ENCODE measurements around the gene ZNF532.

ZNF532 gene

DNA sequence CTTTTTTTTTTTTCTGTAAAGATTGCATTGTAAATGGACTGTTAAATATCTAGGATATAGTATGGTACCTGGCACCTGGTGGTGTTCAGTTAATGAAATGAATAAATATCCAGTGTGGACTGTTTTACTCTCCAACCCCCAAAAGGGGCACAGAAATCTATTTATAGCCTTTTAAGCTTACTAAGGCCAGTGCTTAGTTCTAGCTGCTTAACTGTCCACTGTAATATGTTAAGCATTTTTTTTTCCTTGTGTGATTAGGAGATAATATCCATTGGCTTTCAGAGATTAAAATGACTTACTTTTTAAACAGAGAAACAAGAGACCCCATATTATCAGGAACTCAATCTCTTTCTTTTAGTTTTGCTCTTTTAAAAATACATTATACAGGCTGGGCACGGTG is 84.4 kb downstream of the ZNF532 start:
- no peaks in the 10 kb centered on the region for H3K79me2 ChIP-seq (ENCODE audit: low read length)
- H3K9me3 ChIP-seq (ENCODE audit: insufficient read depth, low read length), result no peaks in the 10 kb centered on the region
- no peak overlapping the region for H3K4me2 ChIP-seq (ENCODE audit: low read length)
- H3K4me3 ChIP-seq (ENCODE audit: low read length), result no peak overlapping the region
- H2AFZ ChIP-seq (ENCODE audit: low read depth, low read length), result no peak overlapping the region
- H3K36me3 ChIP-seq (replicated peaks; ENCODE audit: low read depth, low read length), result peaks cover 66% of the 10 kb centered on the region
- peaks cover 44% of the 10 kb centered on the region for H3K4me1 ChIP-seq (ENCODE audit: low read length)
- no peak overlapping the region for H3K27ac ChIP-seq (ENCODE audit: low read length)
- H4K20me1 ChIP-seq (ENCODE audit: insufficient read depth, low read length), result no peaks in the 10 kb centered on the region
- no peak for TF ChIP-seq EZH2phosphoT487 (IDR thresholded peaks at IDR 0.05; ENCODE audit: low read depth)
- TF ChIP-seq, protein P1, sequence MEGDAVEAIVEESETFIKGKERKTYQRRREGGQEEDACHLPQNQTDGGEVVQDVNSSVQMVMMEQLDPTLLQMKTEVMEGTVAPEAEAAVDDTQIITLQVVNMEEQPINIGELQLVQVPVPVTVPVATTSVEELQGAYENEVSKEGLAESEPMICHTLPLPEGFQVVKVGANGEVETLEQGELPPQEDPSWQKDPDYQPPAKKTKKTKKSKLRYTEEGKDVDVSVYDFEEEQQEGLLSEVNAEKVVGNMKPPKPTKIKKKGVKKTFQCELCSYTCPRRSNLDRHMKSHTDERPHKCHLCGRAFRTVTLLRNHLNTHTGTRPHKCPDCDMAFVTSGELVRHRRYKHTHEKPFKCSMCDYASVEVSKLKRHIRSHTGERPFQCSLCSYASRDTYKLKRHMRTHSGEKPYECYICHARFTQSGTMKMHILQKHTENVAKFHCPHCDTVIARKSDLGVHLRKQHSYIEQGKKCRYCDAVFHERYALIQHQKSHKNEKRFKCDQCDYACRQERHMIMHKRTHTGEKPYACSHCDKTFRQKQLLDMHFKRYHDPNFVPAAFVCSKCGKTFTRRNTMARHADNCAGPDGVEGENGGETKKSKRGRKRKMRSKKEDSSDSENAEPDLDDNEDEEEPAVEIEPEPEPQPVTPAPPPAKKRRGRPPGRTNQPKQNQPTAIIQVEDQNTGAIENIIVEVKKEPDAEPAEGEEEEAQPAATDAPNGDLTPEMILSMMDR (IDR thresholded peaks at IDR 0.05; ENCODE audit: low read depth, low read length), result no peak
- H3K9ac ChIP-seq (ENCODE audit: low read length), result no peak overlapping the region
- H3K27me3 ChIP-seq (ENCODE audit: low read depth, low read length), result no peaks in the 10 kb centered on the region

DNA sequence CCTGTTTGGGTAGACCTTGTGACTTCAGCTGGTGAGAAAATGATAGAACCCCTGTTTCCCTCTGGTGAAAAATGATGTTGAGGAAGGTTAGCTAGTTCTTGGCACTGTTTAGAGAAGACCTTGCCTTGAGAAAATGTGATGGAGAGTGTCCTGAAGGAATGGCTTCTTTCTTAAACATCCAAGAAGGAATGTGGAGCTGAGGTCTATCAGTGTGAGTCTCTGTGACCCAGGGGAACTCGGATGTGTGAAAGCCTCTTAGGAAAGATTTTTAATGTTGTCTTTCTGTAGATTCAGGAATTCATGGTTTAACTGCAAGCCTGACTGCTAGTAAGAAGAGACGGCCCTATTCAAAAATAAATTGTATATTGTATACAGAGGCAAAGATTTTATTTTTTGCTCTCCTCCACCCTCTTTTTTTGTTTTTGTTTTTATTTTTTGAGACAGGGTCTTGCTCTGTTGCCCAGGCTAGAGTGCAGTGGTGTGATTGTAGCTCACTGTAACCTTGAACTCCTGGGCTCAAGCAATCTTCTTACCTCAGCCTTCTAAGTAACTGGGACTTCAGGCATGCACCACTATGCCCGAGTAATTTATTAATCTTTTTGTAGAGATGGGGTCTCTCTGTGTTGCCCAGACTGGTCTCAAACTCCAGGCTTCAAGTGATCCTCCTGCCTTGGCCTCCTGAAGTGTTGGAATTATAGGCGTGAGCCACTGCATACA is 87.5 kb downstream of the ZNF532 start:
- H3K4me1 ChIP-seq (ENCODE audit: low read length), result peaks cover 35% of the 10 kb centered on the region
- peaks cover 72% of the 10 kb centered on the region for H3K36me3 ChIP-seq (replicated peaks; ENCODE audit: low read depth, low read length)
- no peaks in the 10 kb centered on the region for H3K9me3 ChIP-seq (ENCODE audit: insufficient read depth, low read length)
- H3K4me3 ChIP-seq (ENCODE audit: low read length), result no peak overlapping the region
- peak overlapping the region; percentile 3; the same call in 1 of the 2 replicates for H3K4me2 ChIP-seq (ENCODE audit: low read length)
- H3K27ac ChIP-seq (ENCODE audit: low read length), result peak overlapping the region; percentile 21
- H3K27me3 ChIP-seq (ENCODE audit: low read depth, low read length), result no peaks in the 10 kb centered on the region
- H2AFZ ChIP-seq (ENCODE audit: low read depth, low read length), result no peak overlapping the region
- H4K20me1 ChIP-seq (ENCODE audit: insufficient read depth, low read length), result no peaks in the 10 kb centered on the region
- H3K79me2 ChIP-seq (ENCODE audit: low read length), result no peaks in the 10 kb centered on the region
- no peak overlapping the region for H3K9ac ChIP-seq (ENCODE audit: low read length)
- no peak for TF ChIP-seq EZH2phosphoT487 (IDR thresholded peaks at IDR 0.05; ENCODE audit: low read depth)
- TF ChIP-seq, protein P1 (IDR thresholded peaks at IDR 0.05; ENCODE audit: low read depth, low read length), result no peak

DNA sequence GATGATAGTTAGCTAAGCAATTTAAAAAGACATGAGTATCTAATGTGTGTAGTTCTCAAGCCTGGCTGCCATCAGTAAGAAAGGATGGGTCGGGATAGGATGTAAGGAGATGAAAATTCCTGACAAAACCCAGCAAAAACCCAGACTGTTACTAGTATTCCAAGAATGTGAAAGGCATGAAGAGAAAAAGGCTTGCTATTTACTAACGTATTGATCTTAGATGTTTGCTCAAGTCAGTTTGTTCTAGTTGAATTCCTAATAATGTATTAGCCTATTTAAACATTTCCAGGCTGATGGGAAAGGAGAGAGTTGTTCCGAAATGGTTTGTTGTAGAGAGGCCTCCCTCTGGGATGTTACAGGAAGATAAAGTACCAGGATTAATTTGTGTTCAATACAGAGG is 88.2 kb downstream of the ZNF532 start:
- H2AFZ ChIP-seq (ENCODE audit: low read depth, low read length), result no peak overlapping the region
- no peaks in the 10 kb centered on the region for H3K9me3 ChIP-seq (ENCODE audit: insufficient read depth, low read length)
- H3K4me2 ChIP-seq (ENCODE audit: low read length), result no peak overlapping the region
- H3K9ac ChIP-seq (ENCODE audit: low read length), result no peak overlapping the region
- no peak overlapping the region for H3K4me3 ChIP-seq (ENCODE audit: low read length)
- H4K20me1 ChIP-seq (ENCODE audit: insufficient read depth, low read length), result no peaks in the 10 kb centered on the region
- peaks cover 36% of the 10 kb centered on the region for H3K4me1 ChIP-seq (ENCODE audit: low read length)
- peaks cover 65% of the 10 kb centered on the region for H3K36me3 ChIP-seq (replicated peaks; ENCODE audit: low read depth, low read length)
- no peaks in the 10 kb centered on the region for H3K27me3 ChIP-seq (ENCODE audit: low read depth, low read length)
- no peak for TF ChIP-seq EZH2phosphoT487 (IDR thresholded peaks at IDR 0.05; ENCODE audit: low read depth)
- TF ChIP-seq, protein P1 (IDR thresholded peaks at IDR 0.05; ENCODE audit: low read depth, low read length), result no peak
- H3K27ac ChIP-seq (ENCODE audit: low read length), result no peak overlapping the region
- no peaks in the 10 kb centered on the region for H3K79me2 ChIP-seq (ENCODE audit: low read length)

DNA sequence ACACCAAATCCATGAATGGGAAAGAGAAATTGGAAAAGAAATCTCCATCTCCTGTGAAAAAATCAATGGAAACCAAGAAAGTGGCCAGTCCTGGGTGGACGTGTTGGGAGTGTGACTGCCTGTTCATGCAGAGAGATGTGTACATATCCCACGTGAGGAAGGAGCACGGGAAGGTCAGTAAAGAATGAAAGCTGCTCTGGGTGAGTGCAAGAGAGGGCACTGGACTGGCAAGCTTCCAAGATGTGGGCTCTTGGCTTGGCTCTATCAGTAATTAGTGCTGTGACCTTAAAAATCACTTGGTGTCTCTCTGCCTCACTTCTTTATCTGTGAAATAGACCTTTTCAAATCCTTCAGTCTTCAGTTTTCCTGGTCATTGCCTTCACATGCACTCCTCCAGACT is 89.0 kb downstream of the ZNF532 start:
- Histone ChIP-seq H3K36me3 (replicated peaks; ENCODE audit: low read depth, low read length) (peaks cover 64% of the 10 kb centered on the region), H3K27me3 (ENCODE audit: low read depth, low read length) (no peaks in the 10 kb centered on the region), H2AFZ (ENCODE audit: low read depth, low read length) (no peak overlapping the region), H3K4me3 (ENCODE audit: low read length) (no peak overlapping the region), H3K27ac (ENCODE audit: low read length) (peak overlapping the region; percentile 5; the same call in 1 of the 2 replicates), H3K9ac (ENCODE audit: low read length) (no peak overlapping the region), H3K79me2 (ENCODE audit: low read length) (0 out of 2 replicates have a peak, but pooled peaks cover 3% of the 10 kb centered on the region), H4K20me1 (ENCODE audit: insufficient read depth, low read length) (no peaks in the 10 kb centered on the region), H3K9me3 (ENCODE audit: insufficient read depth, low read length) (no peaks in the 10 kb centered on the region), H3K4me2 (ENCODE audit: low read length) (no peak overlapping the region), H3K4me1 (ENCODE audit: low read length) (peaks cover 44% of the 10 kb centered on the region)
- TF ChIP-seq, protein P1 (IDR thresholded peaks at IDR 0.05; ENCODE audit: low read depth, low read length), result no peak
- TF ChIP-seq EZH2phosphoT487 (IDR thresholded peaks at IDR 0.05; ENCODE audit: low read depth), result no peak

Measured in OCI-LY3 (cell line).